WTC11 (cell line): ENCODE results near the gene FTSJ3. TPM values are rescaled to one million over a fixed set of nuclear protein-coding genes. Genes with fewer than 3 reads are reported as not detected.

Experiments
- AFF4 ChIP-seq: sonication (generic); formaldehyde crosslinking; IDR thresholded peaks from 2 replicates; pipeline ENCODE4 v1.8.1; 2023; ENCODE audit warnings: mild to moderate bottlenecking, missing genetic modification reagents, borderline replicate concordance
- ATF6 ChIP-seq: sonication (generic); formaldehyde crosslinking; IDR thresholded peaks from 2 replicates; pipeline ENCODE4 v1.8.1; 2023; ENCODE audit warnings: mild to moderate bottlenecking, missing genetic modification reagents
- EMX1 ChIP-seq: fragments of 250-450 bp; sonication (Bioruptor Pico); IDR thresholded peaks from 2 replicates; pipeline ENCODE4 v1.8.0; 2021; ENCODE audit warnings: mild to moderate bottlenecking
- ERG ChIP-seq: fragments of 250-450 bp; sonication (Bioruptor Pico); IDR thresholded peaks from 2 replicates; pipeline ENCODE4 v1.8.0; 2021; ENCODE audit warnings: mild to moderate bottlenecking
- GTF2I ChIP-seq: fragments of 250-450 bp; sonication (Bioruptor Pico); conservative IDR thresholded peaks from 2 replicates; pipeline ENCODE4 v1.4.0; 2021; ENCODE audit warnings: mild to moderate bottlenecking
- MAX ChIP-seq: sonication (generic); formaldehyde crosslinking; IDR thresholded peaks from 2 replicates; pipeline ENCODE4 v1.8.0; 2022; ENCODE audit warnings: mild to moderate bottlenecking, missing genetic modification reagents
- MXD4 ChIP-seq: fragments of 250-450 bp; sonication (Bioruptor Pico); IDR thresholded peaks from 2 replicates; pipeline ENCODE4 v1.8.0; 2021; ENCODE audit warnings: mild to moderate bottlenecking, moderate library complexity, borderline replicate concordance
- NFE2L1 ChIP-seq: sonication (generic); formaldehyde crosslinking; IDR thresholded peaks from 2 replicates; pipeline ENCODE4 v1.8.1; 2023; ENCODE audit warnings: missing genetic modification reagents
- NR1H2 ChIP-seq: sonication (generic); formaldehyde crosslinking; IDR thresholded peaks from 2 replicates; pipeline ENCODE4 v1.9.0; 2021; ENCODE audit warnings: mild to moderate bottlenecking, moderate library complexity, missing genetic modification reagents
- NR2C2 ChIP-seq: sonication (generic); formaldehyde crosslinking; IDR thresholded peaks from 2 replicates; pipeline ENCODE4 v1.8.0; 2022; ENCODE audit warnings: mild to moderate bottlenecking, missing genetic modification reagents
- OVOL2 ChIP-seq: fragments of 250-450 bp; sonication (Bioruptor Pico); IDR thresholded peaks from 2 replicates; pipeline ENCODE4 v1.9.0; 2021; ENCODE audit warnings: mild to moderate bottlenecking, borderline replicate concordance
- PREB ChIP-seq: sonication (generic); formaldehyde crosslinking; IDR thresholded peaks from 2 replicates; pipeline ENCODE4 v1.8.1; 2022; ENCODE audit warnings: mild to moderate bottlenecking, missing genetic modification reagents, moderate library complexity, borderline replicate concordance
- SMAD3 ChIP-seq: sonication (generic); formaldehyde crosslinking; IDR thresholded peaks from 2 replicates; pipeline ENCODE4 v1.8.0; 2022; ENCODE audit warnings: missing genetic modification reagents, mild to moderate bottlenecking, borderline replicate concordance
- SP1 ChIP-seq: sonication (generic); formaldehyde crosslinking; conservative IDR thresholded peaks from 2 replicates; pipeline ENCODE4 v1.8.1; 2022; ENCODE audit warnings: missing genetic modification reagents
- TCF7 ChIP-seq: sonication (generic); formaldehyde crosslinking; IDR thresholded peaks from 2 replicates; pipeline ENCODE4 v1.8.0; 2022; ENCODE audit warnings: mild to moderate bottlenecking, low read depth, missing genetic modification reagents, moderate library complexity
- ZNF232 ChIP-seq: sonication (generic); formaldehyde crosslinking; IDR thresholded peaks from 2 replicates; pipeline ENCODE4 v1.8.0; 2022; ENCODE audit warnings: mild to moderate bottlenecking, missing genetic modification reagents
- ZNF281 ChIP-seq: sonication (generic); formaldehyde crosslinking; IDR thresholded peaks from 2 replicates; pipeline ENCODE4 v1.8.0; 2023; ENCODE audit warnings: mild to moderate bottlenecking, missing genetic modification reagents
- ZNF416 ChIP-seq: fragments of 250-450 bp; sonication (Bioruptor Pico); IDR thresholded peaks from 2 replicates; pipeline ENCODE4 v1.9.0; 2021; ENCODE audit warnings: mild to moderate bottlenecking, inconsistent platforms
- ZNF532 ChIP-seq: fragments of 250-450 bp; sonication (Bioruptor Pico); IDR thresholded peaks from 2 replicates; pipeline ENCODE4 v1.9.0; 2021; ENCODE audit warnings: mild to moderate bottlenecking, borderline replicate concordance
- ZSCAN18 ChIP-seq: fragments of 250-450 bp; sonication (Bioruptor Pico); IDR thresholded peaks from 2 replicates; pipeline ENCODE4 v2.1.2; 2022; ENCODE audit warnings: mild to moderate bottlenecking, moderate library complexity
- total RNA-seq: library from RNA; stranded (reverse); gene quantifications from 3 replicates; pipeline ENCODE4 v1.2.3, GENCODE V29; 2021

FTSJ3 gene
- total RNA-seq, 1 experiment from 2014 or later, result 62.1 TPM

GRCh38 chr17:63773272-63774140, 54.0 kb downstream of the FTSJ3 start, which contains the start of gene CCDC47 (continued):
- TF ChIP-seq ZNF416 (CRISPR knock-in tag), result no peak
- no peak for TF ChIP-seq ZSCAN18 (CRISPR knock-in tag)
- TF ChIP-seq ZNF281 (CRISPR knock-in tag), result no peak
- TF ChIP-seq MAX, result peak; percentile 99
- 0 out of 2 replicates have a peak, but pooled peaks have one; percentile 64 for TF ChIP-seq SMAD3 (CRISPR knock-in tag)
- no peak for TF ChIP-seq OVOL2 (CRISPR knock-in tag)
- no peak for TF ChIP-seq GTF2I (CRISPR knock-in tag)
- 0 out of 2 replicates have a peak, but pooled peaks have one; percentile 80 for TF ChIP-seq ZNF232 (CRISPR knock-in tag)
- no peak for TF ChIP-seq EMX1
- TF ChIP-seq NR1H2 (CRISPR knock-in tag), result no peak
- TF ChIP-seq TCF7, result no peak
- TF ChIP-seq SP1, result peak; percentile 71
- TF ChIP-seq ZNF532, result no peak
- TF ChIP-seq ERG, result 0 out of 2 replicates have a peak, but pooled peaks have one; percentile 42
- no peak; the same call in 1 of the 2 replicates for TF ChIP-seq AFF4 (CRISPR knock-in tag)
- TF ChIP-seq PREB, result no peak
- no peak; the same call in 1 of the 2 replicates for TF ChIP-seq ATF6 (CRISPR knock-in tag)
- TF ChIP-seq NFE2L1 (CRISPR knock-in tag), result 0 out of 2 replicates have a peak, but pooled peaks have one; percentile 8
- TF ChIP-seq MXD4 (CRISPR knock-in tag), result no peak
- TF ChIP-seq NR2C2 (CRISPR knock-in tag), result peak; percentile 95
